AG10803 (cell line): ENCODE data around the gene IL36RN.
A peak's percentile ranks its signal among the peaks of the same experiment; 100 is the strongest.
"Not testable (repeated sequence)": the region's sequence is repeated elsewhere in the genome, so short reads cannot be mapped to it uniquely, and the experiment has no call there.

Experiments
- DNase-seq: peaks from one replicate; pipeline ENCODE4 v3.0.0; 2010; ENCODE audit warnings: low read depth
- H3K4me3 ChIP-seq: 2 replicates; pipeline ENCODE4 v1.5.1; 2011; ENCODE audit warnings: mild to moderate bottlenecking, low read length, control low read depth
- TF ChIP-seq, protein P1 (sequence below): conservative IDR thresholded peaks from 2 replicates; pipeline ENCODE4 v1.5.1; 2011; ENCODE audit warnings: mild to moderate bottlenecking, low read length, control low read depth, inconsistent platforms

Gene IL36RN

DNA sequence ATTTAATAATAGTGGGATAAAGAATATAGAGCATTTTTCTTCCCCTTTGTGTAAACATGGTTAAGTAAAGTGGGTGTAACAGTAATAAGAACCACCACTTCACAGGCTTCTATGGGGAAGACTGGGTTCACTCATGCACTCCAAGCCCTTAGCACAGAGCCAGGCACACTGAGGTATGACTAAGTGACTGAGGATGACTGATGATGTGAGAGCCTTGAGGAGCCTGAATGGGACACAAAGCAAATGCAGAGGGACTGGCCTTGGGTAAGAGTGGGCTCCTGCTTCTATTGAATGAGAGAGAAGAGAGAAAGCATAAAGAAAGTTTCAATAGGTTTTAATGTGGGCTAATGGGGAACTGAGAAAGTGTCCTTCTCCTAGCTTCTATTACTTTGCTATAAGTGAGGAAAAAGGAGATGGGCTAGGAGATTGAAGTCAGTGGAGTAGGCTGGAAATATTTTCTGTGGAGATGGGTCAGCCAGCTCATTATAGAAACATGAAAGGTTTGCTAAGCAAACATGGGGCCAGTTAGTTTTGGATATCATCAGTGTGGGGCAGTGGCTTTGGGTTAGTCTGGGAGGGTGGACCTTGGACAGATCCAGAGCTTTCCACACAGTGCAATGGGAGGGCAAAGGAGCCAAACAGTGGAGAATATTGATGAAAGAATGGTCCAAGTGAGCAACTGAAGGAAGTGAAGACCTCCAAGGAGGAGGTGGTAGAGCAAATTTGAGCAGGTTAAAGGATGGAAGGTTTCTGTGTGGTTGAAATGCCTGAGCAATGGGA is 29.4 kb downstream of the IL36RN start:
- no peak for DNase-seq
- TF ChIP-seq, protein P1, sequence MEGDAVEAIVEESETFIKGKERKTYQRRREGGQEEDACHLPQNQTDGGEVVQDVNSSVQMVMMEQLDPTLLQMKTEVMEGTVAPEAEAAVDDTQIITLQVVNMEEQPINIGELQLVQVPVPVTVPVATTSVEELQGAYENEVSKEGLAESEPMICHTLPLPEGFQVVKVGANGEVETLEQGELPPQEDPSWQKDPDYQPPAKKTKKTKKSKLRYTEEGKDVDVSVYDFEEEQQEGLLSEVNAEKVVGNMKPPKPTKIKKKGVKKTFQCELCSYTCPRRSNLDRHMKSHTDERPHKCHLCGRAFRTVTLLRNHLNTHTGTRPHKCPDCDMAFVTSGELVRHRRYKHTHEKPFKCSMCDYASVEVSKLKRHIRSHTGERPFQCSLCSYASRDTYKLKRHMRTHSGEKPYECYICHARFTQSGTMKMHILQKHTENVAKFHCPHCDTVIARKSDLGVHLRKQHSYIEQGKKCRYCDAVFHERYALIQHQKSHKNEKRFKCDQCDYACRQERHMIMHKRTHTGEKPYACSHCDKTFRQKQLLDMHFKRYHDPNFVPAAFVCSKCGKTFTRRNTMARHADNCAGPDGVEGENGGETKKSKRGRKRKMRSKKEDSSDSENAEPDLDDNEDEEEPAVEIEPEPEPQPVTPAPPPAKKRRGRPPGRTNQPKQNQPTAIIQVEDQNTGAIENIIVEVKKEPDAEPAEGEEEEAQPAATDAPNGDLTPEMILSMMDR = no peak
- no peak overlapping the region for H3K4me3 ChIP-seq

DNA sequence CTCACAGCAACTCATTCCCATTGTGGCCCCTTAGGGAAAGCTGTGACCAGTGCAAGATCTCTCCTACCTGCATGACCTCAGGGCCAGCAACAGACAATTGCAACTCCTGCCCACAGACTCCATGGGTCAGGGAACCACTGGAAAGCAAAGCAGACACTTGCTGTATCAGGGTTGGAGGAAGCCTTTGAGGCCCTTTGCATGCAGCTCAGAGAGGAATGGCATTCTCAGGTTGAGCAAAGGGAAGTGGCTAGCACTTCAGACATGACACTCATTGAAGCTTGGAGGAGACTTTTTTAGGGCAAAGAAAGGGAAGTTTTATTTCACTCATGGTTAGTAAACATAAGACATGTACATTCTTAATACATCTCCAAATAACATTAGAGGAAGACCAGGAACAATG is 30.9 kb downstream of the IL36RN start:
- TF ChIP-seq, protein P1 = no peak
- no peak overlapping the region for H3K4me3 ChIP-seq
- no peak for DNase-seq

DNA sequence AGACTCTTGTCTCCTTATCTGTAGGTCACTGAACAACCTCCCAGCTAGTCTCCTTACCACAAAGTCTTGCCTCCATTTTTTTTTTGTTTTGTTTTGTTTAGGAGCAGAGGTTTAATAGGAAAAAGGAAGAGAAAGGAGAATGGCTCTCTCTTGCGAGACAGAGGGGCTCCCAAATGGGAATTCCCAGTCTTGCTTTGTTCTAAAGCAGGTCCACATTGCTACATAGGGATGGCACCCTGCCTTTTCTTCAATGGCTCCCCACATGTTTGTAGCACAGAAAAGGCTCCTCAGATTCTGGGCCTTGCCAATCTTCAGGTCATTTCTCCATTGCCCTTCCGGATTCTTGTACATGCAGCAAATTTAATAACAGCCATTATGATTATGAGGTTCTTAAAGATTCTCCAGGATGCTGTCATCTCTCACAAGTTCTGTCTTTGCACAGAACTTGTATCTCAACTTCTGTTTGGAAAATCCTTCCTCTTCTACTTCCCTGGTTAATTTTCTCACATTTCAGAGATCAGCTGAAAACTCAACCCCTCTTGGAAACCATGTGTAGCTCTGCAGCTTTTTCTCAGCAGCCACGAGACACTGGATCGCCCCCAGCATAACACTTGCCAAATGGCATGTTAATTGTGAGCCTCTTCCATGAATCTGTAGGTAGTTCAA is 32.4 kb downstream of the IL36RN start:
- no peak overlapping the region for H3K4me3 ChIP-seq
- DNase-seq = no peak
- TF ChIP-seq, protein P1 = no peak

DNA sequence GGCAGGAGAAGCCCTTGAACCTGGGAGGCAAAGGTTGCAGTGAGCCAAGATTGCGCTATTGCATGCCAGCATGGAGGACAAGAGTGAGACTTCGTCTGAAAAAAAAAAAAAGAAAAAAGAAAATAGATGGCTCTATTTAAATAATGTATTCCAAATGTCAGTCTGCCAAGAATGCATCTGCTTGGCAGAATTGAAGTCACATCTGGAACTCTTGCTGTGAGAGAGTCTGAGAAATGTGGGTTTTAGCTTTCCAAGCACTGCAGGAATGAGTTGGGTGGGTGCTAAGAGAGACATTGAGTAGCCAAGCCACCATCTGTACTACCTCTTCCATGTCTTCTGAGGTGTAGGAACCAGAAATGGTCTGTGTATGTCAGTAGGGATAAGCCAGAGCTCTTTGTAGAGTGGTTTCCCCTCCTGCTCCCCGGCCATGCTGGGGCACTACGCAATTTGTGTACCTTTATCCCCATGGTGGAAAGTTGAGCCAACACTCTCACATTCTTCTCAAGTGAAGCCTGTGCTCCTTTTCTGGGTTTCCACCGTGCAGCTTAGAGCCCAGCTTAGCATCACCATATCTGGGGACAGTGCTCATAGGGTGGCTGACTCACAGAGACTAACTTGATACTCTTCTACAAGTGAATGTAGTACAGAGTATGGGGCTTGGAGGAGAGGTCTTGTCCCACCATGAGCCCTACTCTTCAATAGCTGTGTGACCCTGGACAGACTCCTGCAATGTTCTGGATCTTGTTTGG is 34.0 kb downstream of the IL36RN start:
- DNase-seq = peak; percentile 40
- TF ChIP-seq, protein P1 = no peak
- no peak overlapping the region for H3K4me3 ChIP-seq

DNA sequence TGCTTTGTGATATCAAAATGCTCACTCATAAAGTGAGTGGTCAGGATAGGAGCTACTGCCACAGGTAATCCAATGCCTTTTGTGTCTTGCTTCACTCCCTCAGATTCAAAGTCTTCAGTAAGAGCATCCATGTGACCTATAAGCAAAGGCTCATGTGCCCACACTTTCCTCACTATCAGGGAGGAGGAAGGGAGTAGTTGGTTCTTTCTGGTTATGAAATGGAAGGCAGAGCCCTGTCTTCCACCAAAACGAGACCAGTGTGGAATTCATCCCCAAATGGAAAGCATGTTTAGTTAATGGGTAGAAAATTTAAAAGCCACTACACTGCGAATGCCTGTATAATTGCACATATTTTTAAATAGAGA is 34.6 kb downstream of the IL36RN start:
- no peak for DNase-seq
- TF ChIP-seq, protein P1 = no peak
- H3K4me3 ChIP-seq = no peak overlapping the region

DNA sequence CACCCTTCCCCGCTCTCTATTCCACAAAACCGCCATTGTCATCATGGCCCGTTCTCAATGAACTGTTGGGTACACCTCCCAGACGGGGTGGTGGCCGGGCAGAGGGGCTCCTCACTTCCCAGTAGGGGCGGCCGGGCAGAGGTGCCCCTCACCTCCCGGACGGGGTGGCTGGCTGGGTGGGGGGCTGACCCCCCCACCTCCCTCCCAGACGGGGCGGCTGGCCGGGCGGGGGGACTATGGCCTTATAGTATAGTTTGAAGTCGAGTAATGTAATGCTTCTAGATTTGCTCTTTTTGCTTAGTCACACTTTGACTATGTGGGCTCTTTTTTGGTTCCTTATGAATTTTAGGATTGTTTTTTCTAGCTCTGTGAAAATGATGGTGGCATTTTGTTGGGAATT is 37.3 kb downstream of the IL36RN start:
- H3K4me3 ChIP-seq, DNase-seq: not testable (repeated sequence)

DNA sequence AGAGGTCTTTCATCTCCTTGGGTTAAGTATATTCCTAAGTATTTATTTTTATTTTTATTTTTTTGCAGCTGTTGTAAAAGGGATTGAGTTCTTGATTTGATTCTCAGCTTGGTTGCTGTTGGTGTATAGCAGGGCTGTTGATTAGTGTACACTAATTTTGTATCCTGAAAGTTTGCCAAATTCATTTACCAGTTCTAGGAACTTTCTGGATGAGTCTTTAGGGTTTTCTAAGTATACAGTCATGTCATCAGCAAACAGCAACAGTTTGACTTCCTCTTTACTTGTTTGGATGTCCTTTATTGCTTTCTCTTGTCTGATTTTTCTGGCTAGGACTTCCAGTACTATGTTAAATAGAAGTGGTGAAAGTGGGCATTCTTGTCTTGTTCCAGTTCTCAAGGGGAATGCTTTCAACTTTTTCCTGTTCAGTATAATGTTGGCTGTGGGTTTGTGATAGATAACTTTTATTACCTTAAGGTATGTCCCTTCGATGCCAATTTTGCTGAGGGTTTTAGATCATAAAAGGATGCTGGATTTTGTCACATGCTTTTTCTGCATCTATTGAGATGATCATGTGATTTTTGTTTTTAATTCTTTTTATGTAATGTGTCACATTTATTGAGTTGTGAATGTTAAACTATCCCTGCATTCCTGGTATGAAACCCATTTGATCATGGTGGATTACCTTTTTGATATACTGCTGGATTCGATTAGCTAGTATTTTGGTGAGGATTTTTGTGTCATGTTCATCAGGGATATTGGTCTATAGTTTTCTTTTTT is 38.0 kb downstream of the IL36RN start:
- not testable (repeated sequence) for DNase-seq, H3K4me3 ChIP-seq
